ENCODE measurements around the gene KRT34. TPM values are rescaled to one million over a fixed set of nuclear protein-coding genes. Genes with fewer than 3 reads are reported as not detected.

KRT34 gene
- total RNA-seq, 1 experiment from 2014 or later: 5.1 TPM

GRCh38 chr17:41402161-41402560, 20.1 kb upstream of the KRT34 start:
- Histone ChIP-seq H3K4me3 (ENCODE audit: low read length) (no peak overlapping the region), H4K20me1 (ENCODE audit: low read length) (no peaks in the 10 kb centered on the region), H3K9ac (ENCODE audit: low read length) (no peak overlapping the region), H3K27ac (ENCODE audit: low read length) (peak overlapping the region; percentile 97; the same call in 1 of the 2 replicates), H2AFZ (ENCODE audit: low read length) (no peak overlapping the region), H3K9me3 (ENCODE audit: low read length) (no peaks in the 10 kb centered on the region), H3F3A (ENCODE audit: low read length, unreplicated experiment) (peaks cover 3% of the 10 kb centered on the region), H3K9me2 (replicated peaks; ENCODE audit: low read length) (no peaks in the 10 kb centered on the region), H3K79me2 (ENCODE audit: low read length) (no peaks in the 10 kb centered on the region), H3K4me1 (ENCODE audit: insufficient read depth, low read length) (peaks cover 42% of the 10 kb centered on the region), H3K4me2 (ENCODE audit: low read length) (no peak overlapping the region), H3K27me3 (ENCODE audit: low read length) (no peaks in the 10 kb centered on the region), H3K36me3 (ENCODE audit: low read depth, low read length) (no peaks in the 10 kb centered on the region)
- POLR2A ChIA-PET (ENCODE audit: unreplicated experiment): no interaction called here
- ATAC-seq (no peak), DNase-seq (no peak)
- BruUV-seq (replicated peaks): no TSS peak
- no peak for TF ChIP-seq CTCF (conservative IDR thresholded peaks at IDR 0.05; ENCODE audit: low read depth, low read length)
- no peak for TF ChIP-seq EZH2 (IDR thresholded peaks at IDR 0.05; ENCODE audit: low read length, unreplicated experiment)
- no peak for TF ChIP-seq EZH2phosphoT487 (IDR thresholded peaks at IDR 0.05; ENCODE audit: borderline replicate concordance, low read length)
- CTCF ChIA-PET: no interaction called here
- intact Hi-C loops (cut with micrococcal nuclease): loop anchor here (5.0 to 10.0 kb wide), 3 partner anchors 123 to 495 kb away; partner anchors contain the start of gene KRT19

GRCh38 chr17:41396996-41397660, 15.0 kb upstream of the KRT34 start, which contains the start of gene KRT31:
KRT31 (minus strand) TSS chr17:41397608; CDS start chr17:41397539, 69 bp downstream.
- Histone ChIP-seq H3K27ac (ENCODE audit: low read length) (no peak within 1 kb of the TSS), H3K27me3 (ENCODE audit: low read length) (no peaks in the 10 kb centered on the region), H3K9me3 (ENCODE audit: low read length) (no peaks in the 10 kb centered on the region), H3K4me3 (ENCODE audit: low read length) (no peak within 1 kb of the TSS), H3K4me2 (ENCODE audit: low read length) (no peak within 1 kb of the TSS), H2AFZ (ENCODE audit: low read length) (no peak within 1 kb of the TSS), H3K9me2 (replicated peaks; ENCODE audit: low read length) (no peaks in the 10 kb centered on the region), H3F3A (ENCODE audit: low read length, unreplicated experiment) (no peaks in the 10 kb centered on the region), H3K4me1 (ENCODE audit: insufficient read depth, low read length) (peaks cover 14% of the 10 kb centered on the region), H3K9ac (ENCODE audit: low read length) (no peak within 1 kb of the TSS), H3K36me3 (ENCODE audit: low read depth, low read length) (no peaks in the 10 kb centered on the region), H3K79me2 (ENCODE audit: low read length) (no peaks in the 10 kb centered on the region), H4K20me1 (ENCODE audit: low read length) (no peaks in the 10 kb centered on the region)
- TF ChIP-seq CTCF (conservative IDR thresholded peaks at IDR 0.05; ENCODE audit: low read depth, low read length): no peak
- TF ChIP-seq EZH2phosphoT487 (IDR thresholded peaks at IDR 0.05; ENCODE audit: borderline replicate concordance, low read length): no peak
- no peak for TF ChIP-seq EZH2 (IDR thresholded peaks at IDR 0.05; ENCODE audit: low read length, unreplicated experiment)
- DNase-seq (no peak), ATAC-seq (no peak)
- BruUV-seq (replicated peaks): no TSS peak
- ChIA-PET CTCF (no interaction called here), POLR2A (ENCODE audit: unreplicated experiment) (no interaction called here)
- intact Hi-C loops (cut with micrococcal nuclease): no loop called here

GRCh38 chr17:41396340-41396739, 14.2 kb upstream of the KRT34 start:
- no TSS peak for BruUV-seq (replicated peaks)
- no peak overlapping the region for H3K4me3 ChIP-seq (ENCODE audit: low read length)
- intact Hi-C loops (cut with micrococcal nuclease): no loop called here

More at GRCh38 chr17:41396340-41396739, 14.2 kb upstream of the KRT34 start:
- H3K9ac ChIP-seq (ENCODE audit: low read length): no peak overlapping the region
- ChIA-PET POLR2A (ENCODE audit: unreplicated experiment) (no interaction called here), CTCF (no interaction called here)
- H3K4me2 ChIP-seq (ENCODE audit: low read length): no peak overlapping the region
- H3F3A ChIP-seq (ENCODE audit: low read length, unreplicated experiment): no peaks in the 10 kb centered on the region
- H3K27ac ChIP-seq (ENCODE audit: low read length): no peak overlapping the region
- H3K79me2 ChIP-seq (ENCODE audit: low read length): no peaks in the 10 kb centered on the region
- TF ChIP-seq CTCF (conservative IDR thresholded peaks at IDR 0.05; ENCODE audit: low read depth, low read length) (no peak), EZH2phosphoT487 (IDR thresholded peaks at IDR 0.05; ENCODE audit: borderline replicate concordance, low read length) (no peak), EZH2 (IDR thresholded peaks at IDR 0.05; ENCODE audit: low read length, unreplicated experiment) (no peak)
- DNase-seq: no peak
- H4K20me1 ChIP-seq (ENCODE audit: low read length): no peaks in the 10 kb centered on the region
- H3K4me1 ChIP-seq (ENCODE audit: insufficient read depth, low read length): peaks cover 14% of the 10 kb centered on the region; the same call in 1 of the 2 replicates
- H3K27me3 ChIP-seq (ENCODE audit: low read length): no peaks in the 10 kb centered on the region
- H3K36me3 ChIP-seq (ENCODE audit: low read depth, low read length): no peaks in the 10 kb centered on the region
- H3K9me3 ChIP-seq (ENCODE audit: low read length): no peaks in the 10 kb centered on the region
- ATAC-seq: no peak
- no peak overlapping the region for H2AFZ ChIP-seq (ENCODE audit: low read length)
- no peaks in the 10 kb centered on the region for H3K9me2 ChIP-seq (replicated peaks; ENCODE audit: low read length)

Data from PC-3 (cell line).